ENCODE results near the gene SLC25A14.
"Not testable (repeated sequence)": the region's sequence is repeated elsewhere in the genome, so short reads cannot be mapped to it uniquely, and the experiment has no call there.

SLC25A14 gene

DNA sequence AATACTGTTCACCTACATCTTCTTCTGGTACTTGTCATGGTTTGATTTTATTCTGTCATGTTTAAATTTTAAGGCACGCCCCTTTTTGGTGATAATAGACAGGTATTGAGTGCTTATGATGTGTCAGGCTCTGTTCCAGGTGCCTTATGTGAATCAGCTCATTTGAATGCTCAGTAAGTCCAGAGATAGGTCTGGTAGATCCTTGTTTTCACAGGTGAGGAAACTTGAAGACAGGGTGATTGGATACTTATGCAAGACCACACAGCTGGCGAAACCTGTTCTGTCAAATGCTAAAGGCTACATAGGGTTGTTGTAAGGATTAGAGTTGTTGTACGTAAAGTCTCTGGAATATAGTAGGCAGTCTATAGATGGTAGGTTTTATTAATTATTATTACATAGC lies 9.6 kb upstream of the SLC25A14 start:
- H3K4me3 Mint-ChIP-seq, result no peak overlapping the region

DNA sequence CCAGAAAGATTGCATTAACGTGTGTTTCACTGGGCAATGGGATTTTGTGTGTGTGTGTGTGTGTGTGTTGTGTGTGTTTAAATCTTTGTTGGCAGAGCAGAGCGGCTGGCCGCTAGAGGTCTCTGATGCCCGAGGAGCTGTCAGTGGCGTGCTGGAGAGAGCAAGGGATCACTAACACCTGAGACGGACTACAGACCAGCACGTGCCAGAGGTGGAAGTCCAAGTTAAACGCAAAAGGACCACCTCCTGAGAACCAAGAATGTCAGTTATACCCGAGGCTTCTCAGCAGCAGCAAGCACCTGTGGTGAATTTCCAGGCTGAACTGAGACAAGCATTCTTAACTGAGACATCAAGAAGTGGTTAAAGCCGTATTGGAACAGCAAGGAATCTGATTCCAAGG lies 9.0 kb upstream of the SLC25A14 start:
- H3K36me3 Mint-ChIP-seq (ENCODE audit: low read depth), result no peaks in the 10 kb centered on the region
- no peak overlapping the region for H3K27ac Mint-ChIP-seq
- H3K9me3 Mint-ChIP-seq, result peaks cover 9% of the 10 kb centered on the region
- H3K4me1 Mint-ChIP-seq, result no peaks in the 10 kb centered on the region
- DNase-seq, result peak; percentile 40
- TF ChIP-seq, protein P1, sequence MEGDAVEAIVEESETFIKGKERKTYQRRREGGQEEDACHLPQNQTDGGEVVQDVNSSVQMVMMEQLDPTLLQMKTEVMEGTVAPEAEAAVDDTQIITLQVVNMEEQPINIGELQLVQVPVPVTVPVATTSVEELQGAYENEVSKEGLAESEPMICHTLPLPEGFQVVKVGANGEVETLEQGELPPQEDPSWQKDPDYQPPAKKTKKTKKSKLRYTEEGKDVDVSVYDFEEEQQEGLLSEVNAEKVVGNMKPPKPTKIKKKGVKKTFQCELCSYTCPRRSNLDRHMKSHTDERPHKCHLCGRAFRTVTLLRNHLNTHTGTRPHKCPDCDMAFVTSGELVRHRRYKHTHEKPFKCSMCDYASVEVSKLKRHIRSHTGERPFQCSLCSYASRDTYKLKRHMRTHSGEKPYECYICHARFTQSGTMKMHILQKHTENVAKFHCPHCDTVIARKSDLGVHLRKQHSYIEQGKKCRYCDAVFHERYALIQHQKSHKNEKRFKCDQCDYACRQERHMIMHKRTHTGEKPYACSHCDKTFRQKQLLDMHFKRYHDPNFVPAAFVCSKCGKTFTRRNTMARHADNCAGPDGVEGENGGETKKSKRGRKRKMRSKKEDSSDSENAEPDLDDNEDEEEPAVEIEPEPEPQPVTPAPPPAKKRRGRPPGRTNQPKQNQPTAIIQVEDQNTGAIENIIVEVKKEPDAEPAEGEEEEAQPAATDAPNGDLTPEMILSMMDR (IDR thresholded peaks at IDR 0.05), result peak; percentile 35
- peaks cover 17% of the 10 kb centered on the region for H3K27me3 Mint-ChIP-seq (ENCODE audit: low read depth, poor library complexity)
- H3K4me3 Mint-ChIP-seq, result no peak overlapping the region

More for the DNA sequence above, 9.6 kb upstream of the SLC25A14 start:
- H3K27ac Mint-ChIP-seq, result no peak overlapping the region
- no peak for DNase-seq
- TF ChIP-seq, protein P1 (IDR thresholded peaks at IDR 0.05), result no peak
- H3K27me3 Mint-ChIP-seq (ENCODE audit: low read depth, poor library complexity), result peaks cover 14% of the 10 kb centered on the region
- no peaks in the 10 kb centered on the region for H3K4me1 Mint-ChIP-seq
- peaks cover 9% of the 10 kb centered on the region for H3K9me3 Mint-ChIP-seq
- no peaks in the 10 kb centered on the region for H3K36me3 Mint-ChIP-seq (ENCODE audit: low read depth)

DNA sequence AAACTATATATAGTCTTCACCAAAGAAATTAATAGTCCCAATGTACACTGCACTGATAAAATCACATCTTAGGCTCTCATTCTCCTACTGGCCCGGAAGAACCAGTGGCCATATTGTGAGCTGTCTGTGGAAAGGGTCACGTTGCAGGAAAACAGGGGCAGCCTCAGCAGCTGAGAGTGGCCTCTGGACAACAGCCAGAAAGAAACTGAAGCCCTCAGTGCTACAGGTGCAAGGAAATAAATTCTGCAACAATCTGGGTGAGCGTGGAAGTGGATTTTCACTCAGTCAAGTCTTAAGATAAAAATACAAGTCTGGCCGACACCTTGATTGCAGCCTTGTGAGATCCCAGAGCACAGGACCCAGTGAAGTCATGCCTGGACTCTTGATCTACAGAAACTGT lies 3.2 kb upstream of the SLC25A14 start:
- no peak overlapping the region for H3K27ac Mint-ChIP-seq
- H3K4me1 Mint-ChIP-seq, result peaks cover 19% of the 10 kb centered on the region
- TF ChIP-seq, protein P1 (IDR thresholded peaks at IDR 0.05), result no peak
- peaks cover 7% of the 10 kb centered on the region for H3K27me3 Mint-ChIP-seq (ENCODE audit: low read depth, poor library complexity)
- H3K36me3 Mint-ChIP-seq (ENCODE audit: low read depth), result no peaks in the 10 kb centered on the region
- no peak for DNase-seq
- H3K9me3 Mint-ChIP-seq, result peaks cover 12% of the 10 kb centered on the region
- no peak overlapping the region for H3K4me3 Mint-ChIP-seq

DNA sequence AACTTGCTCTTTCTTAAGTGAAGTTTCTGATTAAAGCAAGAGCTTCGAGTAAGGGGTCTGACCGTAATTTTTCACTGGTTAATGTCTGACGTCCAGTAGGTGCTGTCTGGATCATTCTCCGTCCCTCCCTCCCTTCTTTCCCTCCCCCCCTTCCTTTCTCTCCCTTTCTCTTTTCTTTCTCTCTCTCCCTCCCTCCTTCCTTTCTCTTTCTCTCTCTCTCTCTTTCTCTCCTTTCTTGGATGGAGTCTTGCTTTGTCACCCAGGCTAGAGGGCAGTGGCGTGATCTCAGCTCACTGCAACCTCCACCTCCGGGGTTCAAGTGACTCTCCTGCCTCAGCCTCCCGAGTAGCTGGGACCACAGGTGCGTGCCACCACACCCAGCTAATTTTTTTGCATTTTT lies 850 bp upstream of the SLC25A14 start:
- peaks cover 41% of the 10 kb centered on the region for H3K4me1 Mint-ChIP-seq
- DNase-seq; H3K9me3 Mint-ChIP-seq; H3K27me3 Mint-ChIP-seq (ENCODE audit: low read depth, poor library complexity); H3K27ac Mint-ChIP-seq; H3K36me3 Mint-ChIP-seq (ENCODE audit: low read depth): not testable (repeated sequence)
- H3K4me3 Mint-ChIP-seq, result peak overlapping the region; percentile 87

DNA sequence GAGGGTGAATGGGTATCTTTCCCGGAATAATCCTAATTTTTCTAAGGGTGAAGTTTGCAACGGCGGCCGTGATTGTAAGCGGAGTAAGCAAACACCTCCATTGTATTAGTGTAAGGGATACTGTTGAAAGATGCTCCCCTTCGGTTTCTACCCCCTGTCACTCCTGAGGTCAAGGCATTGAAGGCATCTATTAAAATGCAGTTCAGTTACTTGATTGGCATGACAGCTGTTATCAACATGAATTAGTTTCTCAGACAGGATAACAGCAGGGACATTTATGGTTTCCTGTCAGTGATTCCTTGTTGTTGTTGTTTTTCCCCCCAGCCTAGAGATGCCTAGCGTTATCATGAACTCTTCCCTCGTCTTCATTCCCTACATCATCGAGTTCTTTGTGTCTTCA lies 552 bp downstream of the SLC25A14 start:
- DNase-seq, result no peak
- H3K27ac Mint-ChIP-seq, result peak overlapping the region; percentile 68
- H3K27me3 Mint-ChIP-seq (ENCODE audit: low read depth, poor library complexity), result peaks cover 2% of the 10 kb centered on the region
- TF ChIP-seq, protein P1 (IDR thresholded peaks at IDR 0.05), result no peak
- H3K4me3 Mint-ChIP-seq, result peak overlapping the region; percentile 87
- H3K36me3 Mint-ChIP-seq (ENCODE audit: low read depth), result no peaks in the 10 kb centered on the region
- H3K9me3 Mint-ChIP-seq, result peaks cover 8% of the 10 kb centered on the region
- peaks cover 53% of the 10 kb centered on the region for H3K4me1 Mint-ChIP-seq

DNA sequence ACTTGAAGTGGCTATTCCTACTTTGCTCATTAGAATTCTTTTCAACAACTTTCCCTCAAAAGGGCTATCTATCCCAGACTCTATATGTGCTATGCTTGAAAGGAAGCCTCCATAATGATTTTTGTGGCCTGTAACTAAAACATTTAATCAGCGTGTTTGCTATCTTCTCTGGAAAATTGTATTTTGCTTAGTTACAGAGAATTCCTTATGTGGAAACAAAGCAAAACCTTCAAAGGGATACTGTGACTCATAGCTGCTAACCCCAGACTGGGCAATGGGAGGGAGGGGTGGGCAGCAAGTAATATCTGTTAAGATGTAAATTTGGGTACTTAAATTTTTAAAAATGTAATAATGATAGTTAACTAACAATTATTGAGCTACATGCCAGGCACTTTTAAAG lies 3.7 kb downstream of the SLC25A14 start:
- DNase-seq, result no peak
- peaks cover 8% of the 10 kb centered on the region for H3K9me3 Mint-ChIP-seq
- peaks cover 53% of the 10 kb centered on the region for H3K4me1 Mint-ChIP-seq

More for the DNA sequence above, 3.7 kb downstream of the SLC25A14 start:
- TF ChIP-seq, protein P1 (IDR thresholded peaks at IDR 0.05), result no peak
- Mint-ChIP-seq H3K27ac (no peak overlapping the region), H3K36me3 (ENCODE audit: low read depth) (peaks cover 11% of the 10 kb centered on the region), H3K27me3 (ENCODE audit: low read depth, poor library complexity) (no peaks in the 10 kb centered on the region), H3K4me3 (no peak overlapping the region)
